Measurements from ENCODE around the gene FIG4. TPM values are rescaled to one million over a fixed set of nuclear protein-coding genes. Genes with fewer than 3 reads are reported as not detected.

Gene FIG4
- total RNA-seq, 1 donor = 23.3 TPM

DNA sequence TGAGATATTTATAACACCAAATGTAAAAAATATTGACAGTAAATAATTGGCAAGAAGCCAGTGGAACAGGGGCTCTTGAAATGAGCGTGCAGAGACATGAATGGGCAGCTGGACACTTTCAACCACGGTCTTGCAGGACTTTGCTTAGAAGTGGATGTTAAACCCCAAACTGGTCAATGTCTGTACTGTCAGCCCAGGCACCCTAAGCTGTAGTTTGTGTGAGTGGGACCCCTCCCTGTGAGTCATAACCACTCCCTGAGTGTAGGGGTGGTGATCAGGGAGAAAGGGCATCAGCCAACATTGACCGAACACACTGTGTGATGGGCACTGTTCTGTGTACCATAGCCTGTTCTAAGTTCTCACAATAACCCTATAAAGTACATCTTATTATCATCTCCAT is 108.6 kb downstream of the FIG4 start:
- no peak for DNase-seq (ENCODE audit: low read depth)
- TF ChIP-seq, protein P1, sequence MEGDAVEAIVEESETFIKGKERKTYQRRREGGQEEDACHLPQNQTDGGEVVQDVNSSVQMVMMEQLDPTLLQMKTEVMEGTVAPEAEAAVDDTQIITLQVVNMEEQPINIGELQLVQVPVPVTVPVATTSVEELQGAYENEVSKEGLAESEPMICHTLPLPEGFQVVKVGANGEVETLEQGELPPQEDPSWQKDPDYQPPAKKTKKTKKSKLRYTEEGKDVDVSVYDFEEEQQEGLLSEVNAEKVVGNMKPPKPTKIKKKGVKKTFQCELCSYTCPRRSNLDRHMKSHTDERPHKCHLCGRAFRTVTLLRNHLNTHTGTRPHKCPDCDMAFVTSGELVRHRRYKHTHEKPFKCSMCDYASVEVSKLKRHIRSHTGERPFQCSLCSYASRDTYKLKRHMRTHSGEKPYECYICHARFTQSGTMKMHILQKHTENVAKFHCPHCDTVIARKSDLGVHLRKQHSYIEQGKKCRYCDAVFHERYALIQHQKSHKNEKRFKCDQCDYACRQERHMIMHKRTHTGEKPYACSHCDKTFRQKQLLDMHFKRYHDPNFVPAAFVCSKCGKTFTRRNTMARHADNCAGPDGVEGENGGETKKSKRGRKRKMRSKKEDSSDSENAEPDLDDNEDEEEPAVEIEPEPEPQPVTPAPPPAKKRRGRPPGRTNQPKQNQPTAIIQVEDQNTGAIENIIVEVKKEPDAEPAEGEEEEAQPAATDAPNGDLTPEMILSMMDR (IDR thresholded peaks at IDR 0.05; ENCODE audit: insufficient read depth, low read depth, low read length) = no peak
- no peak overlapping the region for H3K4me3 ChIP-seq (ENCODE audit: low read depth, low read length)

DNA sequence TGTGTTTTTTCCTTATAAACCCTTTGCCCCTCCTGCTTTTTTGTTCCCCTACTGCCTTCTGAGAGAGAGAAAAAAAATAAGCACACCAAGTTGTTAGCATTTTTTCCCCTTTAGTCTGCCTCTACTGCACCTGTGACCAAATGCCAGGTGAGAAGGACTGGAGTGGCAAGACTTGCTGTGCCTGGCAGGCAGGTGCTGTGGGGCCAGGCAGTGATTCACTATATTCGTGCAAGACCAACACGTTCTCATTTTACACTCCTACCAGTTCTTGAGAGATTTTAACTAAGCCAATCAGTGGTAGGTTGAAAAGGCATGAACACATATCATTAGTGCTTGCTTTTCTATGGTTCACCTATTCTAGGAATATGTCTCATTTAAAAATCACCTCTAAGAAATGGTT is 109.7 kb downstream of the FIG4 start:
- no peak overlapping the region for H3K4me3 ChIP-seq (ENCODE audit: low read depth, low read length)
- no peak for DNase-seq (ENCODE audit: low read depth)
- TF ChIP-seq, protein P1 (IDR thresholded peaks at IDR 0.05; ENCODE audit: insufficient read depth, low read depth, low read length) = no peak

DNA sequence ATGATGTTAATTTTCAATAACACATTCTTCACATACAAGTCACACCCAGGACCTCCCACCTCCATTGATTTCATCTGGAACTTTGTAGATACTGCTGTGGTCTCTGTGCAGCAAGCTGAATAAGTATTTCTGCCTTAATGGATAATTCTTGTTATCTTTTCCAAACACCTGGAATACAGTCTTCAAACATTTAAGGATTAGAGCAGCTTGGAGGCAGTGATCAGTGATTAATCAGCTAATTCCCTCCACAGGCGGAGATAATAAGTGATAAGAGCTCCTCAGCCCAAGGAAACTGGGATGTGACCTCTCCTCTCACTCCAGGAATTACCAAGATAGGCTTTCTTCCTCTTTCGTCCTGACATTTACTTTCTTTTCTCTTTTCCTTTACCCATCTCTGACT is 110.7 kb downstream of the FIG4 start:
- no peak overlapping the region for H3K4me3 ChIP-seq (ENCODE audit: low read depth, low read length)
- no peak for DNase-seq (ENCODE audit: low read depth)

DNA sequence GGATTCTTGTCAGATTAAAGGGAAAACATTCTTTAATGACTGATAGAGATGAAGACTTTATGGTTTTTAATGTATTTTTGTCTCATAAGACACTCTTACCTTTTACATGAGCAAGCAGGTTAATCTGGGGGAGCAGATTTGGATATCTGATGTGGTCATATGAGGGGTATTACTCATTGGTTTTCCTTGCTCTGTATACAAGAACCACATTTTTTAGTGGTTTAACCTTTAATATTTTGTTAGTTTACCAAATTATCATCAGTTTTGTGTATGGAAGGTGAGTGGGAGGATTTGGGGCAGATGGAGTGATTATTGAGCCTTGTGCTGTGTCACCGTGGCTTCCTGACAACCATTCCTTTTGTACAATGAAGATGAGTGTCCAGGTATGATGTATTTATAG is 112.9 kb downstream of the FIG4 start:
- DNase-seq (ENCODE audit: low read depth) = no peak
- TF ChIP-seq, protein P1 (IDR thresholded peaks at IDR 0.05; ENCODE audit: insufficient read depth, low read depth, low read length) = no peak

More for the DNA sequence above, 110.7 kb downstream of the FIG4 start:
- TF ChIP-seq, protein P1 (IDR thresholded peaks at IDR 0.05; ENCODE audit: insufficient read depth, low read depth, low read length) = no peak

DNA sequence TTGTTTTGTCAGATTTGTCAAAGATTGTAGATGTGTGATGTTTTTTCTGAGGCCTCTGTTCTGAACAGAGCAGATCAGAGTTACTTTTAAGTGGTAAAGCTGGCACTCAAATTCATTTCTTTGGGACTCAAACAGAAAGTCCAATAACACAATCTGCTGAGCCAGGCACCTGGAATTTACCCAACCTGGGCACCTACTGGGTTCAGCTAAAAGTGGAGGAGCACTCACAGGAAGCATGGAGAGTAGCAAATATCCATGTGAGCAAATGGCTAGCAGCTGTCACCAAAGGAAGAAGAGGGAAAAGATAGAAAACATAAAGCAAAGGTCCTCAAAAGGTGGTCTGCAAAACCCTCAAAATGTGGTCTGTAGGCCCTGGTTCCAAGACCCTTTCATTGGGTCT is 116.8 kb downstream of the FIG4 start:
- no peak overlapping the region for H3K4me3 ChIP-seq (ENCODE audit: low read depth, low read length)
- no peak for DNase-seq (ENCODE audit: low read depth)
- TF ChIP-seq, protein P1 (IDR thresholded peaks at IDR 0.05; ENCODE audit: insufficient read depth, low read depth, low read length) = no peak

More for the DNA sequence above, 112.9 kb downstream of the FIG4 start:
- no peak overlapping the region for H3K4me3 ChIP-seq (ENCODE audit: low read depth, low read length)

- DNase-seq (ENCODE audit: low read depth) = no peak
- TF ChIP-seq, protein P1 (IDR thresholded peaks at IDR 0.05; ENCODE audit: insufficient read depth, low read depth, low read length) = no peak
- H3K4me3 ChIP-seq (ENCODE audit: low read depth, low read length) = no peak overlapping the region
Measured at GRCh38 chr6:109808837-109809236, 117.7 kb downstream of the FIG4 start.

DNA sequence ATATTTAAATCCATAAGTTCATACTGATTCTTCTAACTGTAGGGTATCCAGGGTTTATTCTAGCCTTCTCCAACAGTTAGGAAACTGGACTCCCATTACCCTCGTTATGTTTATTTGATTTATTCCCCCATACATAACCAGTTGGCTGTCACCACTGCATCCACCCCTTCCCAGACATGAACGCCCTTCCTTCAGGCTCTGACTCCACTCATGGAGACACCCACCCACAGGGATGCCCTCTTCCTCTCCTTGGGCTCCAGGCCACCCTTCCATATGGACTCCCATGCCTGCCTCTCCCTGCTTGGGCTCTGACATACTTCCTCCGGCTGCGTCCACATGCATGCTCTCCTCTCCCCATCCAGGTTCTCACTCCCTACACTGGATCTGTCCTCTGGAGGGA is 124.0 kb downstream of the FIG4 start:
- DNase-seq (ENCODE audit: low read depth) = no peak

More for the DNA sequence above, 124.0 kb downstream of the FIG4 start:
- TF ChIP-seq, protein P1 (IDR thresholded peaks at IDR 0.05; ENCODE audit: insufficient read depth, low read depth, low read length) = no peak
- no peak overlapping the region for H3K4me3 ChIP-seq (ENCODE audit: low read depth, low read length)
